ENCODE data around the gene OSBPL5. TPM values are rescaled to one million over a fixed set of nuclear protein-coding genes. Genes with fewer than 3 reads are reported as not detected.

The OSBPL5 gene
- total RNA-seq, 4 donors from 2014 or later, result 9.2 to 18.5 (median 14.0) TPM

- intact Hi-C loops (cut with DNase I; ENCODE audit: low total_unique reads) (no loop called here), in situ Hi-C loops (cut with MboI; ENCODE audit: low sequenced_read_pairs in 4 of 4) (no loop called here)
- no peak for DNase-seq
- no peaks in the 10 kb centered on the region for H3K4me1 ChIP-seq
- H3K27ac ChIP-seq, result no peak overlapping the region
- peaks cover 0 to 4% (median 0%) of the 10 kb centered on the region in 3 donors for H3K9me3 ChIP-seq
- no peak for ATAC-seq
- no peak for TF ChIP-seq CTCF (IDR thresholded peaks at IDR 0.05 in 4 of 5, conservative IDR thresholded peaks at IDR 0.05 in 1 of 5)
- TF ChIP-seq POLR2A (IDR thresholded peaks at IDR 0.05), result no peak
- peaks cover 13 to 22% (median 15%) of the 10 kb centered on the region in 3 donors for H3K27me3 ChIP-seq
- no peaks in the 10 kb centered on the region for H3K36me3 ChIP-seq
- H3K4me3 ChIP-seq, result no peak overlapping the region
Observed at GRCh38 chr11:3207526-3208189, 42.5 kb upstream of the OSBPL5 start.

- TF ChIP-seq CTCF (IDR thresholded peaks at IDR 0.05 in 4 of 5, conservative IDR thresholded peaks at IDR 0.05 in 1 of 5), result no peak
- no peak for TF ChIP-seq POLR2A (IDR thresholded peaks at IDR 0.05)
- Histone ChIP-seq H3K36me3 (no peaks in the 10 kb centered on the region), H3K4me1 (no peaks in the 10 kb centered on the region), H3K27me3 (peaks cover 15 to 30% (median 23%) of the 10 kb centered on the region in 3 donors), H3K4me3 (no peak overlapping the region), H3K27ac (no peak overlapping the region), H3K9me3 (peaks cover 0 to 4% (median 0%) of the 10 kb centered on the region in 3 donors)
- ATAC-seq, result no peak
- DNase-seq, result no peak
- in situ Hi-C loops (cut with MboI; ENCODE audit: low sequenced_read_pairs in 4 of 4) (no loop called here), intact Hi-C loops (cut with DNase I; ENCODE audit: low total_unique reads) (no loop called here)
Observed at GRCh38 chr11:3206922-3207204, 41.8 kb upstream of the OSBPL5 start.

GRCh38 chr11:3206156-3206921 lies 41.2 kb upstream of the OSBPL5 start:
- intact Hi-C loops (cut with DNase I; ENCODE audit: low total_unique reads), result no loop called here
- TF ChIP-seq CTCF (IDR thresholded peaks at IDR 0.05 in 4 of 5, conservative IDR thresholded peaks at IDR 0.05 in 1 of 5), result no peak
- TF ChIP-seq POLR2A (IDR thresholded peaks at IDR 0.05), result no peak
- Histone ChIP-seq H3K9me3 (peaks cover 0 to 4% (median 0%) of the 10 kb centered on the region in 3 donors), H3K4me1 (no peaks in the 10 kb centered on the region), H3K36me3 (no peaks in the 10 kb centered on the region), H3K27me3 (peaks cover 18 to 35% (median 28%) of the 10 kb centered on the region in 3 donors), H3K27ac (no peak overlapping the region), H3K4me3 (no peak overlapping the region)
- ATAC-seq (no peak), DNase-seq (no peak)
- in situ Hi-C loops (cut with MboI; ENCODE audit: low sequenced_read_pairs in 4 of 4), result no loop called here

GRCh38 chr11:3205261-3206155 lies 40.4 kb upstream of the OSBPL5 start:
- no peaks in the 10 kb centered on the region for H3K9me3 ChIP-seq
- DNase-seq, result no peak
- H3K4me1 ChIP-seq, result no peaks in the 10 kb centered on the region
- in situ Hi-C loops (cut with MboI; ENCODE audit: low sequenced_read_pairs in 4 of 4), result no loop called here
- H3K4me3 ChIP-seq, result no peak overlapping the region
- TF ChIP-seq POLR2A (IDR thresholded peaks at IDR 0.05) (no peak), CTCF (IDR thresholded peaks at IDR 0.05 in 4 of 5, conservative IDR thresholded peaks at IDR 0.05 in 1 of 5) (no peak)
- H3K27me3 ChIP-seq, result peaks cover 19 to 43% (median 36%) of the 10 kb centered on the region in 3 donors
- intact Hi-C loops (cut with DNase I; ENCODE audit: low total_unique reads), result no loop called here
- no peak for ATAC-seq
- H3K27ac ChIP-seq, result no peak overlapping the region
- no peaks in the 10 kb centered on the region for H3K36me3 ChIP-seq

All from gastrocnemius medialis (tissue), 4 donors.